DND-41 (cell line): ENCODE data around the gene GSTM3.

Experiments used
- CTCF ChIP-seq: IDR thresholded peaks from 2 replicates; pipeline ENCODE4 v1.5.1; 2012; ENCODE audit warnings: borderline replicate concordance, low read length, moderate library complexity, mild to moderate bottlenecking; ENCODE audit not compliant: poor library complexity, severe bottlenecking; ENCODE audit errors: extremely low read depth
- EZH2 ChIP-seq: IDR thresholded peaks from 3 replicates; pipeline ENCODE4 v1.6.1; 2012; ENCODE audit warnings: borderline replicate concordance, low read depth, mild to moderate bottlenecking, moderate library complexity, low read length, inconsistent platforms; ENCODE audit not compliant: severe bottlenecking

- TF ChIP-seq CTCF (no peak), EZH2 (no peak)
Measured at GRCh38 chr1:109776206-109776835, 35.5 kb upstream of the GSTM3 start.
